Activated B cell treated with CpG ODN at 0.5 μM for 24 hours (primary cell): ENCODE data around the gene HIVEP2. TPM values are rescaled to one million over a fixed set of nuclear protein-coding genes. Genes with fewer than 3 reads are reported as not detected.

Source experiments
- ATAC-seq: fragments of 200-7000 bp; cut with Tn5 transposase; one replicate; pipeline ENCODE4 v1.10.0; 2021; ENCODE audit warnings: low read depth, mild to moderate bottlenecking, moderate library complexity
- CTCF ChIA-PET: fragments of 350-600 bp; sonication (Branson Sonifier 250); formaldehyde crosslinking; loops from one replicate; lab custom pipeline; 2021; ENCODE audit warnings: antibody characterized with exemption; lab: Charles Lee
- POLR2A ChIA-PET: fragments of 350-600 bp; sonication (Branson Sonifier 250); formaldehyde crosslinking; loops from one replicate; lab custom pipeline; 2021; ENCODE audit warnings: antibody characterized with exemption; lab: Charles Lee
- DNase-seq: peaks from one replicate; pipeline ENCODE4 v3.0.0; 2022
- H3K27ac Mint-ChIP-seq: one replicate; pipeline ENCODE4 v1.8.0; 2020; ENCODE audit warnings: mixed read lengths
- H3K27me3 Mint-ChIP-seq: one replicate; pipeline ENCODE4 v1.8.0; 2021; ENCODE audit warnings: mixed read lengths
- H3K36me3 Mint-ChIP-seq: one replicate; pipeline ENCODE4 v1.8.0; 2021; ENCODE audit warnings: low read depth, mixed read lengths
- H3K4me1 Mint-ChIP-seq: one replicate; pipeline ENCODE4 v1.8.0; 2021; ENCODE audit warnings: mixed read lengths
- H3K4me3 Mint-ChIP-seq: one replicate; pipeline ENCODE4 v1.8.0; 2020; ENCODE audit warnings: mild to moderate bottlenecking, mixed read lengths
- H3K9me3 Mint-ChIP-seq: one replicate; pipeline ENCODE4 v1.8.0; 2020; ENCODE audit warnings: mixed read lengths
- CTCF ChIP-seq: fragments of 200-600 bp; IDR thresholded peaks from one replicate; pipeline ENCODE4 v1.8.0; 2022; ENCODE audit warnings: antibody characterized with exemption, mild to moderate bottlenecking
- intact Hi-C: fragments of 100-400 bp; cut with micrococcal nuclease; formaldehyde crosslinking; loops from one replicate; pipeline ENCODE4 v1.15.1; 2024
- total RNA-seq: library from RNA; stranded (reverse); gene quantifications from 2 replicates; pipeline ENCODE4 v1.2.3, GENCODE V29; 2022

Gene HIVEP2
- total RNA-seq, 1 donor from 2014 or later = 25.4 TPM

- Mint-ChIP-seq H3K27me3 (no peaks in the 10 kb centered on the region), H3K4me1 (peaks cover 56% of the 10 kb centered on the region), H3K4me3 (no peak overlapping the region), H3K27ac (no peak overlapping the region), H3K36me3 (peaks cover 14% of the 10 kb centered on the region), H3K9me3 (no peaks in the 10 kb centered on the region)
- ATAC-seq (no peak), DNase-seq (no peak)
- POLR2A ChIA-PET = interaction anchor here (1.0 to 2.8 kb wide), 3 partner anchors 9 to 30 kb away, joined by 3 to 14 read pairs (median 4); no protein-coding TSS in a partner anchor
- CTCF ChIA-PET = no interaction called here
- TF ChIP-seq CTCF = no peak
- intact Hi-C loops = loop anchor here (10.0 kb wide), 1 partner anchor 928 kb away; the partner anchor contains the start of gene LTV1
Measured at GRCh38 chr6:142916881-142917280, 28.1 kb downstream of the HIVEP2 start.

- CTCF ChIA-PET = interaction anchor here (1.0 kb wide), 1 partner anchor 32 kb away, joined by 3 read pairs; no protein-coding TSS in a partner anchor
- intact Hi-C loops = loop anchor here (10.0 kb wide), 1 partner anchor 930 kb away; the partner anchor contains the start of gene LTV1
- no peaks in the 10 kb centered on the region for H3K27me3 Mint-ChIP-seq
- no peak for TF ChIP-seq CTCF
- H3K9me3 Mint-ChIP-seq = no peaks in the 10 kb centered on the region
- H3K4me3 Mint-ChIP-seq = no peak overlapping the region
- H3K4me1 Mint-ChIP-seq = peaks cover 57% of the 10 kb centered on the region
- no peak for ATAC-seq
- peak overlapping the region; percentile 98 for H3K27ac Mint-ChIP-seq
- peaks cover 11% of the 10 kb centered on the region for H3K36me3 Mint-ChIP-seq
- POLR2A ChIA-PET = interaction anchor here (1.6 to 2.8 kb wide), 4 partner anchors 11 to 32 kb away, joined by 4 to 25 read pairs (median 18); partner anchors contain the start of gene HIVEP2
- DNase-seq = no peak
Measured at GRCh38 chr6:142914937-142915697, 29.9 kb downstream of the HIVEP2 start.

GRCh38 chr6:142914369-142914768, 30.6 kb downstream of the HIVEP2 start:
- no peak for ATAC-seq
- intact Hi-C loops = loop anchor here (10.0 kb wide), 1 partner anchor 930 kb away; the partner anchor contains the start of gene LTV1
- CTCF ChIA-PET = interaction anchor here (0.8 to 1.0 kb wide), 2 partner anchors 31 to 50 kb away, joined by 3 to 6 read pairs; no protein-coding TSS in a partner anchor
- POLR2A ChIA-PET = interaction anchor here (0.7 to 2.5 kb wide), 7 partner anchors 9 to 177 kb away, joined by 3 to 25 read pairs (median 4); partner anchors contain the start of gene HIVEP2
- no peaks in the 10 kb centered on the region for H3K27me3 Mint-ChIP-seq
- DNase-seq = no peak
- peak overlapping the region; percentile 98 for H3K27ac Mint-ChIP-seq
- no peak overlapping the region for H3K4me3 Mint-ChIP-seq
- H3K9me3 Mint-ChIP-seq = no peaks in the 10 kb centered on the region
- no peak for TF ChIP-seq CTCF
- peaks cover 9% of the 10 kb centered on the region for H3K36me3 Mint-ChIP-seq
- H3K4me1 Mint-ChIP-seq = peaks cover 58% of the 10 kb centered on the region

- ChIA-PET CTCF (interaction anchor here (0.8 to 1.0 kb wide), 3 partner anchors 24 to 49 kb away, joined by 3 to 6 read pairs (median 4); no protein-coding TSS in a partner anchor), POLR2A (interaction anchor here (0.7 to 2.5 kb wide), 15 partner anchors 9 to 176 kb away, joined by 3 to 25 read pairs (median 4); partner anchors contain the start of gene HIVEP2)
- no peak for TF ChIP-seq CTCF
- DNase-seq (peak; percentile 52), ATAC-seq (peak; percentile 93)
- Mint-ChIP-seq H3K27me3 (no peaks in the 10 kb centered on the region), H3K9me3 (no peaks in the 10 kb centered on the region), H3K36me3 (peaks cover 9% of the 10 kb centered on the region), H3K4me3 (peak overlapping the region; percentile 78), H3K27ac (peak overlapping the region; percentile 98), H3K4me1 (peaks cover 52% of the 10 kb centered on the region)
- intact Hi-C loops = loop anchor here (1.0 to 10.0 kb wide), 13 partner anchors 13 to 931 kb away; partner anchors contain the start of gene LTV1
Measured at GRCh38 chr6:142913511-142914047, 31.4 kb downstream of the HIVEP2 start.
